Vagina (tissue), 2 donors: ENCODE results near the gene LYPD1.

Source experiments
- POLR2A ChIP-seq, 2 donors: fragments of 450-650 bp; IDR thresholded peaks; one replicate each; pipeline ENCODE4 v1.6.1; 2017; ENCODE audit warnings: antibody characterized with exemption in 2 of 2, mild to moderate bottlenecking in 2 of 2, moderate library complexity in 2 of 2
- POLR2AphosphoS5 ChIP-seq, 2 donors: sonication (generic); formaldehyde crosslinking; IDR thresholded peaks; one replicate each; pipeline ENCODE4 v1.9.0; 2017; ENCODE audit warnings: antibody characterized with exemption in 2 of 2, mild to moderate bottlenecking in 2 of 2, low read depth in 1 of 2; ENCODE audit not compliant: insufficient read depth in 1 of 2
- TF ChIP-seq, protein P1 (sequence below), 3 experiments: fragments of 450-650 bp in 2 of 3; fragments of 200-600 bp in 1 of 3; sonication (generic) in 1 of 3; IDR thresholded peaks; one replicate each; pipeline ENCODE4 v1.5.1; 2017 to 2019; ENCODE audit warnings: antibody characterized with exemption in 3 of 3, mild to moderate bottlenecking in 2 of 3, moderate library complexity in 2 of 3

- TF ChIP-seq POLR2AphosphoS5 (IDR thresholded peaks at IDR 0.05; ENCODE audit: insufficient read depth in 1 of 2, low read depth in 1 of 2) (no peak), POLR2A (IDR thresholded peaks at IDR 0.05) (no peak)
- TF ChIP-seq, protein P1, sequence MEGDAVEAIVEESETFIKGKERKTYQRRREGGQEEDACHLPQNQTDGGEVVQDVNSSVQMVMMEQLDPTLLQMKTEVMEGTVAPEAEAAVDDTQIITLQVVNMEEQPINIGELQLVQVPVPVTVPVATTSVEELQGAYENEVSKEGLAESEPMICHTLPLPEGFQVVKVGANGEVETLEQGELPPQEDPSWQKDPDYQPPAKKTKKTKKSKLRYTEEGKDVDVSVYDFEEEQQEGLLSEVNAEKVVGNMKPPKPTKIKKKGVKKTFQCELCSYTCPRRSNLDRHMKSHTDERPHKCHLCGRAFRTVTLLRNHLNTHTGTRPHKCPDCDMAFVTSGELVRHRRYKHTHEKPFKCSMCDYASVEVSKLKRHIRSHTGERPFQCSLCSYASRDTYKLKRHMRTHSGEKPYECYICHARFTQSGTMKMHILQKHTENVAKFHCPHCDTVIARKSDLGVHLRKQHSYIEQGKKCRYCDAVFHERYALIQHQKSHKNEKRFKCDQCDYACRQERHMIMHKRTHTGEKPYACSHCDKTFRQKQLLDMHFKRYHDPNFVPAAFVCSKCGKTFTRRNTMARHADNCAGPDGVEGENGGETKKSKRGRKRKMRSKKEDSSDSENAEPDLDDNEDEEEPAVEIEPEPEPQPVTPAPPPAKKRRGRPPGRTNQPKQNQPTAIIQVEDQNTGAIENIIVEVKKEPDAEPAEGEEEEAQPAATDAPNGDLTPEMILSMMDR (IDR thresholded peaks at IDR 0.05): no peak
Observed at GRCh38 chr2:132642415-132642814, 27.6 kb downstream of the LYPD1 start.
